Rectal smooth muscle tissue (tissue), 1 donor: Measurements from ENCODE around the gene CAMSAP2.

Experiments
- H3K27ac ChIP-seq: one replicate; pipeline ENCODE4 v1.7.0; 2013; ENCODE audit warnings: low read depth, low read length, inconsistent platforms
- H3K27me3 ChIP-seq: one replicate; pipeline ENCODE4 v1.7.0; 2013; ENCODE audit warnings: low read length; ENCODE audit not compliant: control insufficient read depth, insufficient read depth
- H3K36me3 ChIP-seq: one replicate; pipeline ENCODE4 v1.7.0; 2013; ENCODE audit warnings: low read length; ENCODE audit not compliant: control insufficient read depth, insufficient read depth
- H3K4me1 ChIP-seq: one replicate; pipeline ENCODE4 v1.7.0; 2013; ENCODE audit warnings: low read length; ENCODE audit not compliant: control insufficient read depth, insufficient read depth
- H3K4me3 ChIP-seq: one replicate; pipeline ENCODE4 v1.7.0; 2013; ENCODE audit warnings: low read length
- H3K9ac ChIP-seq: one replicate; pipeline ENCODE4 v1.7.0; 2013; ENCODE audit warnings: low read length

Gene CAMSAP2

DNA sequence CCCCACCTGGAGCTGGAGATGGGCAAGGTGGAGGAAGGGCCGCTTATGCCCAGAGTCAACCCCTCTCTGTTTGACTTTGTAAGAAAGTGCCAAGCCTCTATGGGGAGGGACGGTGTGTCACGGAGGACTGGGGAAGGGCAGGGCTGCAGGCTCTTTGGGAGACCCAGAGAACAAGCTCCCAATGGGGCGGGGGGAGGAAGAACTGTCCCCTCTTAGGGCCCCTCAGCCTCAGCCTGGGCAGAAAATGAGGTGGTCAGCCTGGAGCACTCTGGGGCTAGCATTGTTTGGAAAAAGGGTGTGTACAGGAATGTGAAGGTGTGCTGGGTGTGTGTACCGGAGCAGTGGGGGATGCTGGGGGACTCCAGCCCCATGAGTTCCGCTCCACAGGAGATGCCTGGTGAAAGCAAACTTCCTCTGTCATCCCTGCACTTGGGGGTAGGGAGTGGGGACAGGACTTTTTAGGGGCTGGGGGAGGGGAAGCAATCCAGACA lies 154.8 kb downstream of the CAMSAP2 start:
- Histone ChIP-seq H3K27me3 (peaks cover 2% of the 10 kb centered on the region), H3K4me1 (no peaks in the 10 kb centered on the region), H3K4me3 (no peak overlapping the region), H3K36me3 (peaks cover 3% of the 10 kb centered on the region), H3K9ac (no peak overlapping the region), H3K27ac (no peak overlapping the region)

DNA sequence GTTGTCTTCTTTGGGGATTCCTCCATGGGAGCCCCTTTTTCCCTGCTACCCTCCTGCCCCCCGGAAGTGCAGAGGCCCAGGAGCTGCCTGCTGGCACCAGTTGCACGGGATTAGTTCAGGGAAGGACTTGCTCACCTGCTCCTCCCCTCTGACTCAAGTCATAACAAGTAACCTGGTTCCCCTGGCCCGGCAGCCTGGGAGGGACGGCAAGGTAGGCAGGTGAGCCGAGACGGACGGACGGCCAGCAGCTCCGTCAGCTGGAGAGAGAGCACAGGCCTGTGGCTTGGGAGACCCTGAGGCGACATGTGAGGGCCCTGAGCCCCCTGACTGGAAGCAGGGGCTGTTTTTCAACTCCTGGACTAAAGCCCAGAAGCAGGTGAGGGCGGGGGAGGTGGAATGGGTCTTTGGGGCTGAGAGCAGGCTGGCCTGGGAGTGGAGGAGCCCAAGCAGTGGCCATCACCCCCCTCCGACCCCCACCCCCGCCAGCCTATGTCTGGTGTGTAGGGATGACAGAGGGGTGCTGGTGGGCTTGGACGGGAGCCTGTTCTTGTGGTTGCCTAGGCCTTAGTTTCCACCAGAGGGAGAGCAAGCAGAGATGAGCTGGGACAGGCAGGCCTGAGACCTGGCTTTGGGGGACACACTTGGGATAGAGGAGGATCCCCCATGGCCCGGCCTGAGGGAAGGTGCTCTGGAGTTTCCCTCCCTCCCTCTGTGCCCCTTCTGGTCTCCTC lies 156.2 kb downstream of the CAMSAP2 start, which contains the start of gene INAVA:
INAVA (plus strand) TSS at position 189 of the 731 bp plus-strand sequence. CDS start 3,501 bp downstream, outside the sequence.
- Histone ChIP-seq H3K36me3 (peaks cover 7% of the 10 kb centered on the region), H3K4me3 (peak within 1 kb of the TSS; percentile 65), H3K27ac (peak within 1 kb of the TSS; percentile 4), H3K27me3 (peaks cover 2% of the 10 kb centered on the region), H3K9ac (peak within 1 kb of the TSS; percentile 70), H3K4me1 (no peaks in the 10 kb centered on the region)

DNA sequence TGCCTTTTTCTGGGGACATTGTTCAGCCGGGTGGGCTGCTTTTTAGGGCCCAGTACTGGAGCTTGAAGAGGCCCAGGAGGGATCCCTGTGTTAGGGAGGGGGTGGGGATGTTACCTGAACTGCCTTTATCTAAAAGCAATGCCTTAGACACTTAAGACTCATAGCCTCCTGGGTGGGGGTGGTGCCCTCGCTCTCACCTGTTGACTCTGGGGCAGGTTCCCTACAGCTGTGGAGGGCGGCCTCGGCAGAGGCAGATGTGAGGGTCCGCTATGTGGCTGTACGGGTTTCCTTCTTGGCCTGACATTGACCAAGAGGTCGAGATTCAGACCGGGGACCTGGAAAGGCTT lies 156.7 kb downstream of the CAMSAP2 start:
- peaks cover 2% of the 10 kb centered on the region for H3K27me3 ChIP-seq
- H3K9ac ChIP-seq: no peak overlapping the region
- H3K27ac ChIP-seq: no peak overlapping the region
- no peaks in the 10 kb centered on the region for H3K4me1 ChIP-seq
- peaks cover 7% of the 10 kb centered on the region for H3K36me3 ChIP-seq
- H3K4me3 ChIP-seq: peak overlapping the region; percentile 65

GRCh38 chr1:200895801-200896530 lies 157.3 kb downstream of the CAMSAP2 start:
- peaks cover 2% of the 10 kb centered on the region for H3K27me3 ChIP-seq
- H3K4me3 ChIP-seq: peak overlapping the region; percentile 65
- H3K4me1 ChIP-seq: no peaks in the 10 kb centered on the region
- H3K9ac ChIP-seq: no peak overlapping the region
- H3K27ac ChIP-seq: no peak overlapping the region
- peaks cover 7% of the 10 kb centered on the region for H3K36me3 ChIP-seq

DNA sequence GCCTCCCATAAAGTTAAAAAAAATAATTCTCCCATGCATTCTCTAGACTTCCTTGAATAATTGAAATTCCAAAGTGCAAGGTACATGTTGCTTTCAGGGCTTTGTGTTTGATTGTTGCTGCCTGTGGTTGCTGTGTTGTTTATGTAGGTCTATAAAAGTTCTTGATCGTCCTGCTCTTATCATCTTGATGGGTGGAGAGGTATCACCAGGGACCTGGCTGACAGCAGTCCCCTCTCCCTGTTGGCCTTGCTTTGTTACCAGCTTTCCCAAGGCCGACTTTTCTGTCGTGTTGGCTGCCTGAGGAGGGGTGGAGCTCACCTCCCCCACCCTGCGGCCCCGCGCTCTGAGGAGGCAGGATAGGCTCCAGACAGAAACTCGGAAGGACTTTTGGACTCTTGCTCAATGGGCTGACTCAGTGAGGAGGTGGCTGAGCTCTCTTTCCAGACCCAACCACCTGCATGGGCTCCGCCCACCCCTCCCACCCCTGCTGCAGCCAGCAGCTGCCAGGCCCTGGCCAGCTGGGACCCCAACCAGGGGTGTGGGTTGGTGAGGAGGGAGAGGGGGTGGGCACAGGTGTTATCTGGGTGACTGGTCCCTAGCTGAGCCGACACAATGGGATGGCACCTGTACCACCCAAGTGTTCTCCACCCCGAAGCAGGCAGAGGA lies 158.0 kb downstream of the CAMSAP2 start:
- Histone ChIP-seq H3K9ac (no peak overlapping the region), H3K27me3 (no peaks in the 10 kb centered on the region), H3K27ac (no peak overlapping the region), H3K4me3 (peak overlapping the region; percentile 55), H3K4me1 (no peaks in the 10 kb centered on the region), H3K36me3 (peaks cover 11% of the 10 kb centered on the region)

- no peaks in the 10 kb centered on the region for H3K27me3 ChIP-seq
- H3K36me3 ChIP-seq: peaks cover 11% of the 10 kb centered on the region
- H3K9ac ChIP-seq: no peak overlapping the region
- peak overlapping the region; percentile 55 for H3K4me3 ChIP-seq
- no peaks in the 10 kb centered on the region for H3K4me1 ChIP-seq
- no peak overlapping the region for H3K27ac ChIP-seq
Measured at GRCh38 chr1:200897259-200897658, 158.6 kb downstream of the CAMSAP2 start.

GRCh38 chr1:200899015-200899386 lies 160.3 kb downstream of the CAMSAP2 start:
- peaks cover 11% of the 10 kb centered on the region for H3K36me3 ChIP-seq
- no peak overlapping the region for H3K9ac ChIP-seq
- no peak overlapping the region for H3K27ac ChIP-seq
- no peaks in the 10 kb centered on the region for H3K4me1 ChIP-seq
- H3K4me3 ChIP-seq: no peak overlapping the region
- no peaks in the 10 kb centered on the region for H3K27me3 ChIP-seq

DNA sequence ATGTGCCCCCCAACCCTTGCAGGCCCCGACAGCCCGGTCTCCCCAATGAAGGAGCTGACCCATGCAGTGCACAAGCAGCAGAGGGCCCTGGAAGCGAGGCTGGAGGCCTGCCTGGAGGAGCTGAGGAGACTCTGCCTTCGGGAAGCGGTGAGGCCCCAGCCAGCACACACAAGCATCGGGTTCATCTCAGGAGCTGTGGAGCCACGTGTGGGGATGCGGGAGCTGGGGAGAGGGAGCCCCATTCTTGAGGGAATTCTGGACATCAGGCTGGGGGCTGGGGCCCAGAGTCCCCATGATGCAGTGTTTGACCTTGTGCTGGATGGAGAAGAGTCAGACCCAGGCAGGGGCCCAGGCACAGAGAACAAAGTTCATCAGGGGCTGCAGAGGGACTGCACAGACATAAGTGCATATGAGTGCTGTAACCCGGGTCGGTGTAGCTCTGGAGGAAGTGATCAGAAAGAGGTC lies 160.8 kb downstream of the CAMSAP2 start:
- Histone ChIP-seq H3K36me3 (peaks cover 11% of the 10 kb centered on the region), H3K4me3 (no peak overlapping the region), H3K27ac (no peak overlapping the region)

GRCh38 chr1:200899954-200900867 lies 161.5 kb downstream of the CAMSAP2 start:
- Histone ChIP-seq H3K4me3 (no peak overlapping the region), H3K4me1 (no peaks in the 10 kb centered on the region), H3K27ac (no peak overlapping the region), H3K27me3 (no peaks in the 10 kb centered on the region), H3K36me3 (peaks cover 11% of the 10 kb centered on the region), H3K9ac (no peak overlapping the region)

More for the DNA sequence above, 160.8 kb downstream of the CAMSAP2 start:
- Histone ChIP-seq H3K9ac (no peak overlapping the region), H3K27me3 (no peaks in the 10 kb centered on the region), H3K4me1 (no peaks in the 10 kb centered on the region)

DNA sequence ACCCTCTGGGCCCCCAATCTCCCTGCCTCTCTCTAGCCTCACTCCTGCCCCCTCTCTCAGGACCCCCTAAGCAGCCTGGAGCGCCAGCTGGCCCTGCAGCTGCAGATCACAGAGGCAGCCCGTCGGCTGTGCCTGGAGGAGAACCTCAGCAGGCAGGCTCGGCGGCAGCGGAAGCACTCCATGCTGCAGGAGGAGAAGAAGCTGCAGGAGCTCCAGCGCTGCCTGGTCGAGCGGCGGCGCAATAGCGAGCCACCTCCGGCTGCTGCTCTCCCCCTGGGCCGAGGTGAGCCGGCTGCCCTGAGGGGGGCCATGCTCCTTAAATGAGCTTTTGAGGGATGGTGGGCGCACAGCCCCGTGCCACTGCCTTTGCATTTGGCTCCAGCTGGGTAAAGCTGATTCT lies 162.2 kb downstream of the CAMSAP2 start:
- Histone ChIP-seq H3K4me3 (no peak overlapping the region), H3K9ac (no peak overlapping the region), H3K36me3 (peaks cover 11% of the 10 kb centered on the region), H3K27me3 (no peaks in the 10 kb centered on the region), H3K4me1 (no peaks in the 10 kb centered on the region), H3K27ac (no peak overlapping the region)

DNA sequence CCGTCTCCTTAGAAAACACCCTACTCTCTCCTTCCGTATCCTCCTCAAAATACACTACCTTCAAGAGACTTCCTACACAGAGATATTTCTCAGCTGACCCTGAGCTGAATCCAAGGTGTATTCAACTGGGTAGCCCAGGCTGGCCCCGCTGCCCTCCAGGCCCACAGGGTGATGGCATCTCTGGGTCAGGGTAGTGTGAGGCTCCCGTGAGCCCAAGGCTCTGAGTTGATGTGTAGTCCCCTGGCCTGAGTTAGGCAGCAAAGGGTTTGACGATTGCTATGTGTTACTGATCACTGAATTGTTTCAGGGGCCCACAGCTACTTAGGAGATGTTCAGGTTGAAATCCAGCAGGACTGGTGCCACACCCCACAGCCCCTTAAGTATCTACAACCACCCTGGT lies 162.7 kb downstream of the CAMSAP2 start:
- H3K36me3 ChIP-seq: peaks cover 11% of the 10 kb centered on the region
- no peak overlapping the region for H3K27ac ChIP-seq
- H3K4me1 ChIP-seq: no peaks in the 10 kb centered on the region
- no peaks in the 10 kb centered on the region for H3K27me3 ChIP-seq
- H3K9ac ChIP-seq: no peak overlapping the region
- H3K4me3 ChIP-seq: no peak overlapping the region
